K562 (cell line): ENCODE data around the gene TREH. TPM values are rescaled to one million over a fixed set of nuclear protein-coding genes. Genes with fewer than 3 reads are reported as not detected.
A peak's percentile ranks its signal among the peaks of the same experiment; 100 is the strongest.
"Not testable (repeated sequence)": the region's sequence is repeated elsewhere in the genome, so short reads cannot be mapped to it uniquely, and the experiment has no call there.

Source experiments
- ATAC-seq: fragments of 200-7000 bp; cut with Tn5 transposase; 3 replicates; pipeline ENCODE4 v1.9.1; 2020; ENCODE audit warnings: moderate library complexity
- BruUV-seq: library from RNA; stranded (reverse); fragments of 400-500 nt; replicated peaks from 2 replicates; lab custom pipeline; 2021; lab: Mats Ljungman, UMichigan
- CTCF ChIA-PET: fragments of 300-600 bp; formaldehyde crosslinking; extraction: SDS; loops from one replicate; lab custom pipeline; 2021; ENCODE audit warnings: low intra/inter-chr PET ratio; lab: Yijun Ruan, JAX
- POLR2A ChIA-PET: fragments of 300-600, 350-650 bp; sonication (Branson Sonifier 250); formaldehyde crosslinking; extraction: SDS; loops from one replicate; lab custom pipeline; 2021; ENCODE audit warnings: antibody characterized with exemption, inconsistent platforms; lab: Yijun Ruan, JAX
- DNase-seq, 4 experiments: peaks; one replicate each; pipeline versions ENCODE4 v3.0.0 to v3.0.0-alpha.2; 2011 to 2018; ENCODE audit warnings: low spot score in 3 of 4, mixed read lengths in 3 of 4; ENCODE audit errors: extremely low read depth in 1 of 4
- FAIRE-seq: peaks from 2 replicates; lab custom pipeline; 2011; peaks lifted over from hg19 to GRCh38; lab: Jason Lieb, UNC
- H2AFZ ChIP-seq: 2 replicates; pipeline ENCODE4 v1.6.0; 2011; ENCODE audit warnings: low read depth, low read length, control low read depth, inconsistent platforms
- H3K27ac ChIP-seq: fragments of 200-600 bp; 3 replicates; pipeline ENCODE4 v1.8.0; 2011; ENCODE audit warnings: low read depth, mild to moderate bottlenecking, control low read depth, inconsistent platforms, low read length, moderate library complexity, mixed read lengths; ENCODE audit errors: extremely low read depth
- H3K27me3 ChIP-seq, 2 experiments: fragments of 300-600 bp in 1 of 2; 2 replicates in 1 of 2; 3 replicates in 1 of 2; pipeline versions ENCODE4 v1.6.0 to v1.8.0; 2011; ENCODE audit warnings: inconsistent platforms in 2 of 2, low read length in 2 of 2, mild to moderate bottlenecking in 1 of 2, mixed read lengths in 1 of 2, moderate library complexity in 1 of 2; ENCODE audit not compliant: control insufficient read depth in 2 of 2, insufficient read depth in 2 of 2
- H3K36me3 ChIP-seq: fragments of 300-600 bp; 3 replicates; pipeline ENCODE4 v1.8.0; 2011; ENCODE audit warnings: mild to moderate bottlenecking, low read length, inconsistent platforms; ENCODE audit not compliant: control insufficient read depth, insufficient read depth
- H3K4me1 ChIP-seq, 2 experiments: fragments of 200-600 bp in 1 of 2; replicated peaks in 1 of 2; 2 replicates in 1 of 2; 3 replicates in 1 of 2; pipeline versions ENCODE4 v1.5.1 to v1.8.0; 2011; ENCODE audit warnings: inconsistent platforms in 2 of 2, low read length in 2 of 2, mild to moderate bottlenecking in 1 of 2, mixed read lengths in 1 of 2, moderate library complexity in 1 of 2; ENCODE audit not compliant: control insufficient read depth in 2 of 2, insufficient read depth in 2 of 2
- H3K4me2 ChIP-seq: 2 replicates; pipeline ENCODE4 v1.6.1; 2011; ENCODE audit warnings: low read length, control low read depth, inconsistent platforms, mixed read lengths; ENCODE audit not compliant: insufficient read depth
- H3K4me3 ChIP-seq: fragments of 200-600 bp; sonication (generic), shearing (Covaris generic); 2 replicates; pipeline ENCODE4 v1.5.1; 2016; ENCODE audit warnings: control low read depth, inconsistent platforms
- H3K79me2 ChIP-seq: fragments of 200-600 bp; 3 replicates; pipeline ENCODE4 v1.8.0; 2011; ENCODE audit warnings: low read length, inconsistent platforms; ENCODE audit not compliant: control insufficient read depth, insufficient read depth
- H3K9ac ChIP-seq, 2 experiments: 2 replicates each; pipeline versions ENCODE4 v1.6.0 to v1.6.1; 2011; ENCODE audit warnings: low read depth in 2 of 2, low read length in 2 of 2, control low read depth in 1 of 2, inconsistent platforms in 1 of 2, mild to moderate bottlenecking in 1 of 2, mixed read lengths in 1 of 2; ENCODE audit not compliant: insufficient read depth in 1 of 2
- H3K9me1 ChIP-seq: one replicate; pipeline ENCODE4 v1.6.0; 2011; ENCODE audit warnings: inconsistent platforms, mild to moderate bottlenecking, low read length, moderate library complexity; ENCODE audit not compliant: control insufficient read depth, insufficient read depth
- H3K9me3 ChIP-seq: replicated peaks from 2 replicates; pipeline ENCODE4 v1.5.1; 2011; ENCODE audit warnings: low read depth, low read length, inconsistent platforms; ENCODE audit not compliant: control insufficient read depth, insufficient read depth
- H4K20me1 ChIP-seq: replicated peaks from 2 replicates; pipeline ENCODE4 v1.6.1; 2011; ENCODE audit warnings: low read length, inconsistent platforms, mixed read lengths; ENCODE audit not compliant: control insufficient read depth, insufficient read depth
- ARNT ChIP-seq, 2 experiments: fragments of 450-650 bp; IDR thresholded peaks; 2 replicates each; pipeline ENCODE4 v1.6.1; 2016; ENCODE audit warnings: mild to moderate bottlenecking in 1 of 2
- CXXC5 ChIP-seq: fragments of 250-450 bp; sonication (Bioruptor Pico); IDR thresholded peaks from 2 replicates; pipeline ENCODE4 v1.8.0; 2022; ENCODE audit warnings: inconsistent platforms, mild to moderate bottlenecking, moderate library complexity
- KDM1A ChIP-seq, 2 experiments: fragments of 450-650 bp; IDR thresholded peaks; 2 replicates each; pipeline ENCODE4 v1.6.1; 2016; ENCODE audit warnings: mild to moderate bottlenecking in 2 of 2
- NR2C1 ChIP-seq, 2 experiments: fragments of 450-650 bp; IDR thresholded peaks; 2 replicates each; pipeline ENCODE4 v1.6.1; 2017; ENCODE audit warnings: mild to moderate bottlenecking in 2 of 2, antibody characterized with exemption in 1 of 2, inconsistent platforms in 1 of 2, missing compliant biosample characterization in 1 of 2, missing genetic modification characterization in 1 of 2
- WGBS: fragments of 100-300 bp; shearing (Covaris generic); methylation state at CpG from one replicate; pipeline ENCODE4 v1.1.6; 2016; ENCODE audit warnings: low coverage, mixed read lengths; ENCODE audit not compliant: insufficient coverage; ENCODE audit errors: missing lambda C conversion rate; 5-methylcytosine and 5-hydroxymethylcytosine counted together
- in situ Hi-C: fragments of 300-500 bp; cut with MboI; formaldehyde crosslinking; loops from 4 replicates; pipeline ENCODE4 v1.15.0; 2018; ENCODE audit warnings: inconsistent platforms, mixed read lengths
- intact Hi-C: fragments of 100-400 bp; cut with micrococcal nuclease; formaldehyde crosslinking; loops from 2 replicates; pipeline ENCODE4 v1.14.2; 2022
- polyA plus RNA-seq, 8 experiments: library from polyadenylated mRNA; depleted of rRNA in 4 of 8; stranded (reverse) in 5 of 8; unstranded in 3 of 8; fragments of >200 nt; fragmentation: Nextera tagmentation in 2 of 8; fragmentation: Illumina TruSeq in 1 of 8; extraction: Ambion mirVana in 2 of 8; extraction: Trizol in 1 of 8; gene quantifications; 2 replicates each; pipeline versions ENCODE4 v1.2.1 to v1.2.3, GENCODE V29; 2011 to 2014; ENCODE audit warnings: inconsistent platforms in 1 of 8, missing spikeins in 1 of 8
- total RNA-seq, 7 experiments: library from RNA; depleted of rRNA in 6 of 7; stranded (reverse); fragments of >200 nt in 6 of 7; fragmentation: Illumina TruSeq in 2 of 7; extraction: Trizol in 2 of 7; gene quantifications; 2 replicates each; pipeline versions ENCODE4 v1.2.1 to v1.2.3, GENCODE V29; 2011 to 2021; ENCODE audit warnings: low replicate concordance in 1 of 7
- TF ChIP-seq, protein P1 (sequence below): fragments of 450-650 bp; IDR thresholded peaks from 2 replicates; pipeline ENCODE4 v1.6.1; 2017; ENCODE audit warnings: antibody characterized with exemption, mild to moderate bottlenecking

The TREH gene
- total and polyA plus RNA-seq, 9 of the 15 experiments (the other 6 are each of a cell fraction or from before 2014, with no cell fraction given): 0.09 to 0.20 (median 0.11) TPM; not detected in 6

- CTCF ChIA-PET, H2AFZ ChIP-seq: not testable (repeated sequence)
Observed at GRCh38 chr11:118717221-118717620, 37.8 kb upstream of the TREH start.

More at GRCh38 chr11:118717221-118717620, 37.8 kb upstream of the TREH start:
- ATAC-seq; H3K9ac ChIP-seq; POLR2A ChIA-PET; H3K9me3 ChIP-seq; intact Hi-C loops; H4K20me1 ChIP-seq; H3K79me2 ChIP-seq; H3K36me3 ChIP-seq; H3K27ac ChIP-seq; H3K27me3 ChIP-seq; BruUV-seq; DNase-seq; in situ Hi-C loops; H3K9me1 ChIP-seq; H3K4me3 ChIP-seq; H3K4me2 ChIP-seq; FAIRE-seq; TF ChIP-seq NR2C1 (IDR thresholded peaks at IDR 0.05): not testable (repeated sequence)
- WGBS: 31% methylated on average over 6 of the region's 6 CpGs
- TF ChIP-seq KDM1A (IDR thresholded peaks at IDR 0.05) (peak in 1 of 2 experiments; percentile 6; a peak in 1 of 4 replicates), ARNT (IDR thresholded peaks at IDR 0.05) (peak; percentile 65 to 76; a peak in 2 of 4 replicates), NR2C1 (tag; IDR thresholded peaks at IDR 0.05) (peak; percentile 19; the same call in 1 of the 2 replicates), CXXC5 (CRISPR knock-in tag) (peak; percentile 49; the same call in 1 of the 2 replicates)
- TF ChIP-seq, protein P1, sequence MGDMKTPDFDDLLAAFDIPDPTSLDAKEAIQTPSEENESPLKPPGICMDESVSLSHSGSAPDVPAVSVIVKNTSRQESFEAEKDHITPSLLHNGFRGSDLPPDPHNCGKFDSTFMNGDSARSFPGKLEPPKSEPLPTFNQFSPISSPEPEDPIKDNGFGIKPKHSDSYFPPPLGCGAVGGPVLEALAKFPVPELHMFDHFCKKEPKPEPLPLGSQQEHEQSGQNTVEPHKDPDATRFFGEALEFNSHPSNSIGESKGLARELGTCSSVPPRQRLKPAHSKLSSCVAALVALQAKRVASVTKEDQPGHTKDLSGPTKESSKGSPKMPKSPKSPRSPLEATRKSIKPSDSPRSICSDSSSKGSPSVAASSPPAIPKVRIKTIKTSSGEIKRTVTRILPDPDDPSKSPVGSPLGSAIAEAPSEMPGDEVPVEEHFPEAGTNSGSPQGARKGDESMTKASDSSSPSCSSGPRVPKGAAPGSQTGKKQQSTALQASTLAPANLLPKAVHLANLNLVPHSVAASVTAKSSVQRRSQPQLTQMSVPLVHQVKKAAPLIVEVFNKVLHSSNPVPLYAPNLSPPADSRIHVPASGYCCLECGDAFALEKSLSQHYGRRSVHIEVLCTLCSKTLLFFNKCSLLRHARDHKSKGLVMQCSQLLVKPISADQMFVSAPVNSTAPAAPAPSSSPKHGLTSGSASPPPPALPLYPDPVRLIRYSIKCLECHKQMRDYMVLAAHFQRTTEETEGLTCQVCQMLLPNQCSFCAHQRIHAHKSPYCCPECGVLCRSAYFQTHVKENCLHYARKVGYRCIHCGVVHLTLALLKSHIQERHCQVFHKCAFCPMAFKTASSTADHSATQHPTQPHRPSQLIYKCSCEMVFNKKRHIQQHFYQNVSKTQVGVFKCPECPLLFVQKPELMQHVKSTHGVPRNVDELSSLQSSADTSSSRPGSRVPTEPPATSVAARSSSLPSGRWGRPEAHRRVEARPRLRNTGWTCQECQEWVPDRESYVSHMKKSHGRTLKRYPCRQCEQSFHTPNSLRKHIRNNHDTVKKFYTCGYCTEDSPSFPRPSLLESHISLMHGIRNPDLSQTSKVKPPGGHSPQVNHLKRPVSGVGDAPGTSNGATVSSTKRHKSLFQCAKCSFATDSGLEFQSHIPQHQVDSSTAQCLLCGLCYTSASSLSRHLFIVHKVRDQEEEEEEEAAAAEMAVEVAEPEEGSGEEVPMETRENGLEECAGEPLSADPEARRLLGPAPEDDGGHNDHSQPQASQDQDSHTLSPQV: 0 out of 2 replicates have a peak, but pooled peaks have one; percentile 2
- H3K4me1 ChIP-seq: peaks cover 24 to 26% of the 10 kb centered on the region in 2 experiments
